HUDEP-2 (cell line): ENCODE measurements around the gene TMC2.
A peak's percentile ranks its signal among the peaks of the same experiment; 100 is the strongest.

Source experiments
- DNase-seq, 76 experiments: peaks; one replicate each; lab custom pipeline; 2025; ENCODE audit not compliant: unreplicated experiment in 76 of 76; lab: John Stamatoyannopoulos, UW

TMC2 gene

DNA sequence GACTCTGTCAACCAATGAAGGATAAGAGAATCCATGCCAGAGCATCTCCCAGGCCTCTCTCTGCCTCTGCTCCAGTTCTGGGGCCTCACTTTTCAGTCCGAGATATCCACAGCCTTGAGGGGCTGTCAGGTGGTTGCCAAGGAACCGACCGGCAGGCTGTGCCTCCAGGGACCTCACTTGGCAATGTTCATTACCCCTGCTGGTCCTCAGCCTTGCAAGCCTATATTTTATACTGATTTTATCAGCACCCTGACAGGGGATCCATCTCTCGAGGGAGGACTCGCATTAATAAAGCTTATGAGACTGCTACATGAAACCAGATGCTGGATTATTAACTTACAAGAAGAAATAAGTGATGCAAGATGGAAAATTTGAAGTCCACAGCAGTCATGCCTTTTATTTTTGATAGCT is 39.9 kb downstream of the TMC2 start:
- DNase-seq: no peak

DNA sequence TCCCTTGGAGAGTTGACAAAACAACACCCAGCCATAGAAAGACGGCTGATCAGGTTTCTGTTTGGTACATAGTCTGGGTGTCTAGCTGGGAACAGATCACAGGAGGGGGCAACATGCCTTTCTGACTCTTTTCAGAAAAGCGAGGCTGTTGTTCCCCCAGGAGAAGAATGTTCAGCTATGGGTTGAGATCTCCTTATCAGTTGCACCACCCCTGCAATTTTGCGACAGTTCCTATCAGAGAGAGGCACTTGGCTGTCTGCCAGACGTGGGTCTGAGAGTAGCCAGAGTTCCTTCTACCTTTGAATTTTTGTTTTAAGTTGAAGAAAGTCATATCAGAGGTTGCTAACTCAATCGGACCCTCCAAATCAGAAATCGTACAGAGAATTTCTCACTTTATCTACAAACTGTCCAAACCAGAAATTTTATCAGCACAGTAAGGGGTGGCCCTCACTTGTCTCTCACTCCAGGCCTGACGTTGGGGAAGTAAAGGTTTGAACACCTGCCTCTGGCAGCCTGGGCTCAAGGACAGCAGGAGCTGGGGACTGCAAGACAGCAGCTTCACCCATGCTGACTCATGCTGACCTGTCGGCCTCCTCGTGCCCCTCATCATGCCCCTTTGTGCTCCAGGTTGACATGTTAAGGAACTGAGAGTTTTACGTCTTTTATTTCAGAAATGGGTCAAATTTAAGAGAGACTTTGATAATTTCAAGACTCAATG is 42.3 kb downstream of the TMC2 start:
- DNase-seq: peak in 66 of 76 experiments; percentile 7 to 73 (median 40)

DNA sequence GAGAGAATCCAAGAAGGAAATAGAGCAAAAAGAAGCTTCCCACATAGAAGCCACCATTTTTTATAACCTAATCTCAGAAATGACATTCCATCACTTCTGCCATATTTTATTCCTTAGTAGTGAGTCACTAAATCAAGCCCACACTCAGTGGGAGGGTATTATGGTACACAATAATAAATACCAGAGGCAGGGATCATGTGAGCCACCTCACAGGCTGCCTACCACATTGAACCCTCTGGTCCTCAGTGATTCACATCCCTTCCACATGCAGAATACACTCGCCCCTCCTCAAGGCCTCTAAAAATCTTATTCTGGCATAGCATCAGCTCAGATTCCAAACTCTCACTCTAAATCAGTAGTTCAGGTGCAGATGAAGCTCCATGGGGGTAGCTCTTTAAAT is 49.4 kb downstream of the TMC2 start:
- no peak for DNase-seq

DNA sequence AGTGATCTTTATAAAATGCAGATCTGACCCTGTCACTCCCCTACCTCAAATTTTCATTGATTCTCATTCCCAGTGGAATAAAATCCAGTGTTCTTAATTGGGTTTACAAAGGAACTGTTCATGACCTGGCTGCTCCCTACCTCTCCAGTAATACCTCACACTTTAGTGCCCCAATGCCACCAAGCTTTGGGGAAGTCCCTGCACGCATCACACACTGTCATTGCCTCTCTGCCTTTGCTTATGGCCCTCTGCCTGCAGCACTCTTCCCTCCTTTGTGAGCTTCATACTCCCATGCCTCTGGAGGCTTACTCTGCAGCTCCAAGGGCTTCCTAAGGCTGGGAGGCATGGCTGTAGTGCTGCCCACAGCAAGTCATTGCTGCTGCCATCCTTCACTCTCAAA is 57.4 kb downstream of the TMC2 start:
- no peak for DNase-seq

DNA sequence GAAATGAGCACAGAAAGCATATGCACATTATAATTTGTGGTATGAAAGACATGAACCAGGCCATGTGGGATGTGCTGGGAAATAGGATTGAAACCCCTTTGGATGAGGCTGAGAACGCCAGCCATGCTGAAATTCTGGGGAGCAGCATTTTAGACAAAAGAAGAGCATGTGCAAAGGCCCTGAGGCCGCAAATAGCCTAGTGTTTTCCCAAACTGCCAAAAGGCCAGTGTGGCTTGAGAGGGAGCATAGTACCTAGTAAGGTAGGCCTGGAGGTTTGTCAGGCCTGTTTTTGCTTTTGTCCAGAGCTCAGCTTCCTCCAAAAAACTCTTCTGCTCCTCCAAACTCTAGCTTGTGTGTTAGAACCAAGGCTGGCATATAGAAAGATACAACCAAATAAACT is 58.7 kb downstream of the TMC2 start:
- DNase-seq: no peak

DNA sequence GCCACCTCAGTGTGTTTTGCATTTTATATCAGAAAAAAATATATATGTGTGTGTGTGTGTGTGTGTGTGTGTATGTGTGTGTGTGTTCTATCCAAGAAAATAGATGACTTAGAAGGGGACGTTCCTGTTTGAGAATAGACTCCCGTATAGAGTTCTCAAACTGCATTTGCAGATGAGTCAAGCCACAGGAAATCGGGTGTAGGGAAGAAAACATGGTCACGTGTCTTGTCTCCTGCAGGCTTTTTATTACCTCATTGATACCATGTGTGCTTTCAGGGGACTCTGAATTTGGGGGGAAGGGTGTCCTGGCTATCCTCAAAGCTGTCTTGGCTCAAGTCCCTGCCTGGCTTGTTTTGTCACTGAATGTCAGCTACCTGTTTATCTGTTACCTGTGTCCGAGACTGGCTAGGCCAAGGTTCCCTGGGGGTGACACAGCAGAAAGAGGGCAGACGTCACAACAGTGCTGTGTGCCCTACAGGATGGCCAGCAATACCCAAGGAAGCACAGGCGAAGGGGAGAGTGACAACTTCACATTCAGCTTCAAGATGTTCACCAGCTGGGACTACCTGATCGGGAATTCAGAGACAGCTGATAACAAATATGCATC is 60.4 kb downstream of the TMC2 start:
- DNase-seq: no peak

DNA sequence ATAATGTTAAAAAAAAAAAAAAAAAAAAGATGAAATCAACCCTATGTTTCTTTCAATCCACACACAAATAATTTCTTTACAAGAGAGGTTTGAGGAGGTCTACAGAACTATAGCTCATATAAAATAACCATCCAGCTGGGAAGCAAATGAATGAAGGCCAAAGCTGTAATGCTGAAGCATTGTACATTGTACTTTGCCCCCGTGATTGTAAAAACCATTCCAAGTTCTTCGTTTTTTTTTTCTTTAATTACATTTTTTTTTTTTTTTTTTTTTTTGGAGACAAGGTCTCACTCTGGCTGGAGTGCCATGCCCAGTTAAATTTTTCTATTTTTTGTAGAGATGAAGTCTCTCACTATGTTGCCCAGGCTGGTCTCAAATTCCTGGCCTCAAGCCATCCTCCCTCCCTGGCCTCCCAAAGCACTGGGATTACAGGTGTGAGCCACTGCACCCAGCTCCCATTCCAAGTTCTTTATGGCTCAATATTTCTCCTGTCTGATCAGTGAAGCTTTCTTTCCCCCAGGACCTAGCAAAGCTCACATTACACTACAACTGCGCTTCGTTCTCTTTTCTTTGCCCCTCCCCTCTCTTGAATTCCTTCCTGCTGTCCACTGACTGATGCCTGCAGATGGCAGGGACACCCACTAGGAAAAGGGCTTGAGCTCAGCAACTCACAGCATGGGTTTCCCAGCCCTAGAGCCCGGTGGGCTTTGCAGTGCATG is 63.1 kb downstream of the TMC2 start:
- no peak for DNase-seq

DNA sequence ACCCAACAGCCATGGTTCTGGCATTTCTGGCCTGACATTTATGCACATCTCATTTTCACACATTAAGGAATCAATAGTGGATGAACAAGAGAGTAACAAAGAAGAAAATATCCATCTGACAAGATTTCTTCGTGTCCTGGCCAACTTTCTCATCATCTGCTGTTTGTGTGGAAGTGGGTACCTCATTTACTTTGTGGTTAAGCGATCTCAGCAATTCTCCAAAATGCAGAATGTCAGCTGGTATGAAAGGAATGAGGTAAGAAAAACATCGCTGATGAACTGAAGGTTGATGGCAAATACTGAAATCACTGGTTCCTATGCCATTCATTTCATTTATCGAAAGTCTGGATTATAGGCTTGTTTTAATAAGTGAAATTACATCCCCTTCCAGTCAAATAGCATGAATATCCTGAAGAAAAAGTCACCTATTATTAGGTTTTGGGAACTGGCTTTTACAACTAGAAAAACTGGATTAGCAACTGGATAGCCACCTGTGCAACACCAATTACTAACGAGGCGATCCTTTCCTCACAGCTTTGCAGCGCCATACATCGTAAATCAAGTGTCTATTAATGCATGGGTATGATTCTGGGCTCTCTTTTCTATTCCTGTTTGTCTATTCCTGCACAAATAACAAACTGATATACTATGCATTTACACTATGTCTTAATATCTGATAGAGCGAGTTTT is 65.8 kb downstream of the TMC2 start:
- no peak for DNase-seq

DNA sequence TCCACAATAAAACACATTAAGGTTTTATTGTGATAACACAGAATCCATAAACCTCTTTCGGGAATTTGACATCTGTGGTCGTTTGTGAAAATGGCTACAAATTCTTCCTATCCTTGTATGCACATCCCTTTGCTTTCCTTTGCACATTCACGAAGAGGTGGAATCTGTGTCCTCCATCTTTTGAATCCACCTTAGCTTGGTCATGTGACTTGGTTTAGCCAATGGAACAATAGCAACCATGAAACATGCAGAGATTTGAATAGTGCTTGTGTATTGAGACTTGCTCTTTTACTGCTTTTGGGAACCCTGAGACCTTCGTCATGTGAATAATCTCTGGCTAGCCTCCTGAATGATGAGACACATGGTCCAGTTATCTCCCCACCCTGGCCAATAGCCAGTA is 66.4 kb downstream of the TMC2 start:
- DNase-seq: no peak

DNA sequence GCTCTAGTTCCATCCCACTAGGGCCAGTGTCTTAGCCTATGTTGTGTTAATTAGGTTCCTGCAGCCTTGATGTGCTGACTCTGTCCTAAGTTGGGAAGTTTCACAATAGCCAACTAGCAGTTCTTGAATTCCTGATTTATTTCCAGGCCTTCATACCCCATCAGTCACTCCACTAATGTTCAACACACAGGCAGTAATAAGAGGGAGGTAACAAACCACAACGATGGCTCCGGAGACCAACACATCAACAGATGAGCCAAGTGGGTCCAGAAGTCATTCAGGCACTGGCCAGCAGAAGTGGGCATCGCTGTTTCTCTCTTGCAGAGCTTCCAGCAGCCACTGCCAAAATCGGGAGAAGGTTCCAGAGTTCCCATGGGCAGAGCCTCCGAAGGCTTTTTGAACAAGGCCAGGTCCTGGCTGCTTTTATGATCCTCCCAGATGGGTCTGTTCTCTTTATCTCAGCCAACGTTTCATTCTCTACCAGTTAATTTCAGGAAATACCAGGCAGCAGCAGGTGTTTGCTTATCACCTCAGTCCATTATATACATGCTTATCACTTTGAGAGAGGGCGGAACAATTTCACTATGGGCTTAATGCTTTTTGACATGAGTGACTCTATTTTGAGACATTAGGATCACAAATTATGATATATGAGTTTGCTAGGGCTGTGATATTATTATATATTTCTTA is 67.6 kb downstream of the TMC2 start:
- DNase-seq: peak in 13 of 76 experiments; percentile 2 to 46 (median 18)

DNA sequence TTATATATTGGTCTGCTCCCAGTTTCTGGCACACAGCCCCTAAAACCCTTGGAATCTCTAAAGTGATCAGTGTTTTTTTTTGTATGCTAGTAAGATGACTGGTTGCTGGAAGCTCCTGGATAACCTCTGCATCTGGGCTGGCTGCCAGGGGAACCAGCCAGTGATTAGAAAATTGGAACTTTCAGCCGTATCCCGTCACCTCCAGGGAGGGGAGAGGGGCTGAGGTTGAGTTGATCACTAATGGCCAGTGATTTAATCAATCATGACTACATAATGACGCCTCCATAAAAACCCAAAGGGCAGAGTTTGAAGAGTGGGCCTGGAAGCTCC is 68.1 kb downstream of the TMC2 start:
- peak in 11 of 76 experiments; percentile 1 to 36 (median 10) for DNase-seq

DNA sequence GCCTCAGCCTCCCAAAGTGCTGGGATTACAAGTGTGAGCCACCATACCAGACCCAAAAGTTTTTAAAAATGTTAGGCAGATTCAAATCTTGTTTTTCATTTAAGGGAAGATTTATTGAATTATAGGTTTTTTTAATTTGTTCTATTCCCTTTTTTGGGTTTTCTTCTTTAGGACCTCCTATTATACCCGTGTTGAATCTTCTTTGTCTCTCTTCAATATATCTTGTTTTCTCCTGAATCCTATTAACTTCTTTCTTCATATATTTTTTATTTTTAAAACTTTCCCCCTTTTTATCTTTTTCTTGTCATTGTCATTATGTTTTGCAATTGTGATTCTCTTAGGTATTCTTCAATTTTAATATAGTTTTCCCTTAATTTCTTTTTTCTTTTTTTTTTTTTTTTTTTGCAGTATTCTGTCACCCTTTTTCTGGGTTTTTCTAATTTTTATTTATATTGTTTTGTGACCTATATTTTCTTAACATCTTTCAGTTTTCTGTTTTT is 70.2 kb downstream of the TMC2 start:
- no peak for DNase-seq

DNA sequence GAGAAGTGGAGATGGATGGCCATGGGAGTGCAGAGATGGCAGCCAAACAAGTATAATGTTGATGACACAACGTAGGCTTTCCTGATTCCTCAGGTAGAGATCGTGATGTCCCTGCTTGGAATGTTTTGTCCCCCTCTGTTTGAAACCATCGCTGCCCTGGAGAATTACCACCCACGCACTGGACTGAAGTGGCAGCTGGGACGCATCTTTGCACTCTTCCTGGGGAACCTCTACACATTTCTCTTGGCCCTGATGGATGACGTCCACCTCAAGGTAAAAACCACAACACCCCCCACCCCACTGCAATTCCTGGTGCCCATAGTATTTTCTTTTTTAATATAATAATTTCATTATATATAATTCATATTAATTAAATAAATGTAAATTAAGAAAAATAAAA is 74.0 kb downstream of the TMC2 start:
- no peak for DNase-seq

DNA sequence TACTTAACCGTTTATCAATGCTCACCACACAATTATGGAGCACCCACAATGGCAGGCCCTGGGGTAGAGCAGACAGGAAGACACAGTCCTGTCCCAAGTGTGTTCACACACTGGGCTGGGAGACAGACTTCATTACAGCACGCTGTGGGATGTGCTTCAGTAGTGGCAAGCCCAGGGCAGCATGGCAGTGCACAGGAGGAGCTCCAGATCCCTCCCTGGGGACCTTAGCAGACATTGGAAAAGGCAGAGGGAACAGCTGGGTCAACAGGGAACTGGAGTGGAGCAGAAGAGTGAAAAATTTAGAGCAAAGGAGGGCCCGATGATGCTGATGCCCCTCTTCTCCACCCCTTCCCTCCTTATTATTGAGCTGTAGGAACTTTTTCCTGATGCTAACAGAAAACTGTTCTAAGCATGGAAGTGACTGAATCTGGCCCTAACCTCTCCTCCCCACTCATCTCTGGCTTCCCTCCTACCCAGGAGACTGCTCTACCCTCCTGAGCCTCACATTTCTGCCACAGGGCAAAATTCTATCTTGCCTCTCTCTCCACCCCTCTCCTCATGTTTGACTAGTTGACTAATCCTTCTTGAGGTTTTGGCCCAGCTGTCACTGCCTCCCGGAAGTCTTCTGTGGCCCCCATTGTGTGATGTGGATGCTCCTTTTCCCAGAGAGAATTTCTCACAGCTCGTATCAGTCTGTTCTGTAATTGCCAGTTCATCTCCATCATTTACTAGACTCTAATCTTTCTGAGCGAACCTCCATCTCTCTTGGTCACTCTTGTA is 74.8 kb downstream of the TMC2 start:
- no peak for DNase-seq

DNA sequence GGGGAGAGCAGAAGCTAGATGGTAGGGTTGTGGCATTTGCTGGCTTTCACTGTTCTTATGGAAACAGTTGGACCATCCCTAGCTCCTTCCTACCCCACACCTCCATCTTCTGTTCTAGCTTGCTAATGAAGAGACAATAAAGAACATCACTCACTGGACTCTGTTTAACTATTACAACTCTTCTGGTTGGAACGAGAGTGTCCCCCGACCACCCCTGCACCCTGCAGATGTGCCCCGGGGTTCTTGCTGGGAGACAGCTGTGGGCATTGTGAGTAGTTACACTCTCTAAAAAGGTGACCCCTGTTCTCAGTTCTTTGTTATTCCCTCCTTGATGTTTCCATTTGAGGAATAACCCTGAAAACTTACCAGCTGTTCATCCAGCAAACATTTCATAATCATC is 75.7 kb downstream of the TMC2 start:
- no peak for DNase-seq

DNA sequence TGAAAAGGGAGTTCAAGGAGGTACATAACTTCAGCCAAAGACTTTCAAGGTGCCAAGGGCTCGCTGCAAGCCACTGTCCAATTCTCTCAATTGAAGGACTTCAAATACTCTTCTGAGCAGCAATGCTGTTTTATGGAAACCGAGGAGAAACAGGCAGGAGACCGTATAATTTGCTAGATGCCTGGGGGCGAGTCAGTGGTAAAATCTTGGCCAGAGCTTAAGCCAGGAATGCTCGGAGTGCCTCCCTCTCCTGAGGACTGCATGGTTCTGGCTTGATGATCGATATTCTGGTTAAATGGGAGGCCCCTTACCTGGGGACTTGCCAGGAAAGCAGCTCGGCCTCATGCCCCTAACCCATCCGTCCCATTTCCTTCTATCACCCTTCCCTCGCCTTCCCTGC is 80.3 kb downstream of the TMC2 start:
- DNase-seq: no peak

DNA sequence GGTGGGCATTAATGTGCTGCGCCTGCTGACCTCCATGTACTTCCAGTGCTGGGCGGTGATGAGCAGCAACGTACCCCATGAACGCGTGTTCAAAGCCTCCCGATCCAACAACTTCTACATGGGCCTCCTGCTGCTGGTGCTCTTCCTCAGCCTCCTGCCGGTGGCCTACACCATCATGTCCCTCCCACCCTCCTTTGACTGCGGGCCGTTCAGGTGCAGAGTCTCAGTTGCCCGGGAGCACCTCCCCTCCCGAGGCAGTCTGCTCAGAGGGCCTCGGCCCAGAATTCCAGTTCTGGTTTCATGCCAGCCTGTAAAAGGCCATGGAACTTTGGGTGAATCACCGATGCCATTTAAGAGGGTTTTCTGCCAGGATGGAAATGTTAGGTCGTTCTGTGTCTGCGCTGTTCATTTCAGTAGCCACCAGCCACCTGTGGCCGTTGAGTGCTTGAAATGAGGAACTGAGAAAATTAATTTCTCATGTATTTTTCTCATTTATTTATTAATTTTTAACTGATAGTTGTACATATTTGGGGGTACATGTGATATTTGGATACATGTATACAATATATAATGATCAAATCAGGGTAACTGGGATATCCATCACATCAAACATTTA is 80.8 kb downstream of the TMC2 start:
- DNase-seq: no peak

DNA sequence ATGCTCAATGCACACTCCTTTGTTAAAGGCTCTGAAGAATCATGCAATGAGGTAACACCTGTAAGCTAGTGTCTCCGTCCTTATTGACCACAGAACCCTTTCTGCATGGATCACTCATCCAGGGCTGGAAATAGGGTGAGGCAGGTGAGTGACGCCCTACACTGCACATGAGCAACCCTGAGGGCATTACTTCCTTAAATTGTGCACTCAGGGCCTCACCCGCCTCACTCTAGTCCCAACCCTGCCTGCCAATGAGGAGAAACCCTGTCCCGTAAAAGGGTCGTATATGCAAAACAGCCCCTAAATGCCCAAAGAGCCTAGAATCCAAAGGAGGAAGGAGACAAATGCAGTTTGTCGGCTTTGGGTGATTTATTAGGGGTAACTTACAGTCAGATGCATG is 82.4 kb downstream of the TMC2 start:
- DNase-seq: no peak

DNA sequence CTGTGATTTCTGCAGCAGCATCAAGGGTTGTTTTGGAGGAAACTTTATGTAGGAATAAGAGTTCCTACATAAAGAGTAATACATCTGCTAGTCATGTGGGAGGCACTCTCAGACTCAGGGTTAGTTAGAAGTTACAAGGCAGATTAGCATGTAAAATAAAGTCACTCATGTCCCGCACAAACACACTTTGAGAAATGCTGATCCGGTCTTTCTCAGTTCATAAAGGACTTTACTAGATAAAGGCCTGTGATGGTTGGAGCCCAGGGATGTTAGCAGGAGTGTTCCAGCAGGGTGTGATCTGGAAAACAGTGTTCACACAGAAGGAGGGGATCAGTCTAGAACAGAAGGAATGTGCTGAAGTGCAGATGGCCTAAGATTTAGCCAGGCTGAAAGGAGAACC is 83.0 kb downstream of the TMC2 start:
- DNase-seq: no peak
